Gastroesophageal sphincter (tissue), 4 donors: ENCODE data around the gene PDK1. TPM values are rescaled to one million over a fixed set of nuclear protein-coding genes. Genes with fewer than 3 reads are reported as not detected.

Source experiments
- ATAC-seq: fragments of 150-250 bp; one replicate; pipeline ENCODE4 v1.9.1; 2016; ENCODE audit warnings: mild to moderate bottlenecking, moderate library complexity
- H3K27ac ChIP-seq, 4 donors: fragments of 200-600 bp; sonication (generic) in 3 of 4; 1 replicate in 3 of 4; 2 replicates in 1 of 4; pipeline ENCODE4 v1.5.1; 2016 to 2019
- H3K27me3 ChIP-seq: fragments of 200-600 bp; sonication (generic); one replicate; pipeline ENCODE4 v1.5.1; 2019
- H3K36me3 ChIP-seq, 2 donors: fragments of 200-600 bp; sonication (generic); one replicate each; pipeline ENCODE4 v1.5.1; 2019; ENCODE audit warnings: control low read depth in 1 of 2
- H3K4me1 ChIP-seq, 3 donors: fragments of 200-600 bp; sonication (generic); 1 replicate in 2 of 3; 2 replicates in 1 of 3; pipeline ENCODE4 v1.5.1; 2016 to 2019; ENCODE audit warnings: control low read depth in 2 of 3
- H3K4me3 ChIP-seq, 2 donors: fragments of 200-600 bp; sonication (generic); one replicate each; pipeline ENCODE4 v1.5.1; 2019; ENCODE audit warnings: mild to moderate bottlenecking in 1 of 2, moderate library complexity in 1 of 2
- H3K9me3 ChIP-seq, 3 donors: fragments of 200-600 bp; sonication (generic); one replicate each; pipeline ENCODE4 v1.5.1; 2017 to 2019; ENCODE audit warnings: control low read depth in 2 of 3
- EP300 ChIP-seq: sonication (generic); formaldehyde crosslinking; IDR thresholded peaks from one replicate; pipeline ENCODE4 v1.6.1; 2017; ENCODE audit warnings: antibody characterized with exemption, mild to moderate bottlenecking
- POLR2A ChIP-seq, 2 donors: fragments of 450-650 bp; IDR thresholded peaks; one replicate each; pipeline ENCODE4 v1.6.1; 2017; ENCODE audit warnings: antibody characterized with exemption in 2 of 2, mild to moderate bottlenecking in 2 of 2, moderate library complexity in 1 of 2
- POLR2AphosphoS5 ChIP-seq: sonication (generic); formaldehyde crosslinking; IDR thresholded peaks from one replicate; pipeline ENCODE4 v1.6.1; 2017; ENCODE audit warnings: antibody characterized with exemption
- WGBS, 2 donors: methylation state at CpG; one replicate each; pipeline ENCODE4 v1.1.5; 2018; ENCODE audit warnings: low coverage in 1 of 2; 5-methylcytosine and 5-hydroxymethylcytosine counted together
- total RNA-seq, 4 donors: library from RNA; depleted of rRNA; stranded (reverse); fragments of >200 nt; gene quantifications; one replicate each; pipeline ENCODE4 v1.1.0, GENCODE V29; 2016
- TF ChIP-seq, protein P1 (sequence below), 4 experiments: fragments of 200-600 bp in 2 of 4; fragments of 450-650 bp in 2 of 4; sonication (generic) in 1 of 4; IDR thresholded peaks; one replicate each; pipeline ENCODE4 v1.5.1; 2017 to 2019; ENCODE audit warnings: antibody characterized with exemption in 4 of 4, mild to moderate bottlenecking in 2 of 4, moderate library complexity in 2 of 4

PDK1 gene
- total RNA-seq, 4 donors from 2014 or later: 9.4 to 19.3 (median 12.1) TPM

- H3K27ac ChIP-seq: no peak overlapping the region
- ATAC-seq: no peak
- WGBS, 2 donors: 88 to 100% methylated on average over 2 to 5 of the region's 5 CpGs
These were observed 42.9 kb upstream of the PDK1 start for GRCh38 chr2:172512810-172513523.

GRCh38 chr2:172513524-172513900, 42.4 kb upstream of the PDK1 start:
- 95 to 100% methylated on average over 1 to 2 of the region's 6 CpGs for WGBS, 2 donors
- Histone ChIP-seq H3K4me1 (no peaks in the 10 kb centered on the region), H3K4me3 (no peak overlapping the region), H3K27me3 (no peaks in the 10 kb centered on the region), H3K9me3 (peaks cover 0 to 33% (median 0%) of the 10 kb centered on the region in 3 donors), H3K27ac (no peak overlapping the region), H3K36me3 (peaks cover 0 to 4% of the 10 kb centered on the region in 2 donors)
- no peak for ATAC-seq
- TF ChIP-seq EP300 (no peak), POLR2A (IDR thresholded peaks at IDR 0.05) (no peak), POLR2AphosphoS5 (no peak)
- TF ChIP-seq, protein P1, sequence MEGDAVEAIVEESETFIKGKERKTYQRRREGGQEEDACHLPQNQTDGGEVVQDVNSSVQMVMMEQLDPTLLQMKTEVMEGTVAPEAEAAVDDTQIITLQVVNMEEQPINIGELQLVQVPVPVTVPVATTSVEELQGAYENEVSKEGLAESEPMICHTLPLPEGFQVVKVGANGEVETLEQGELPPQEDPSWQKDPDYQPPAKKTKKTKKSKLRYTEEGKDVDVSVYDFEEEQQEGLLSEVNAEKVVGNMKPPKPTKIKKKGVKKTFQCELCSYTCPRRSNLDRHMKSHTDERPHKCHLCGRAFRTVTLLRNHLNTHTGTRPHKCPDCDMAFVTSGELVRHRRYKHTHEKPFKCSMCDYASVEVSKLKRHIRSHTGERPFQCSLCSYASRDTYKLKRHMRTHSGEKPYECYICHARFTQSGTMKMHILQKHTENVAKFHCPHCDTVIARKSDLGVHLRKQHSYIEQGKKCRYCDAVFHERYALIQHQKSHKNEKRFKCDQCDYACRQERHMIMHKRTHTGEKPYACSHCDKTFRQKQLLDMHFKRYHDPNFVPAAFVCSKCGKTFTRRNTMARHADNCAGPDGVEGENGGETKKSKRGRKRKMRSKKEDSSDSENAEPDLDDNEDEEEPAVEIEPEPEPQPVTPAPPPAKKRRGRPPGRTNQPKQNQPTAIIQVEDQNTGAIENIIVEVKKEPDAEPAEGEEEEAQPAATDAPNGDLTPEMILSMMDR (IDR thresholded peaks at IDR 0.05): no peak

More at GRCh38 chr2:172512810-172513523, 42.9 kb upstream of the PDK1 start:
- Histone ChIP-seq H3K9me3 (peaks cover 0 to 33% (median 0%) of the 10 kb centered on the region in 3 donors), H3K4me1 (no peaks in the 10 kb centered on the region), H3K36me3 (peaks cover 0 to 4% of the 10 kb centered on the region in 2 donors), H3K27me3 (no peaks in the 10 kb centered on the region), H3K4me3 (no peak overlapping the region)
- TF ChIP-seq POLR2AphosphoS5 (no peak), POLR2A (IDR thresholded peaks at IDR 0.05) (no peak), EP300 (no peak)
- TF ChIP-seq, protein P1 (IDR thresholded peaks at IDR 0.05): no peak

GRCh38 chr2:172513935-172514586, 41.8 kb upstream of the PDK1 start:
- no peak for ATAC-seq
- no peak overlapping the region for H3K27ac ChIP-seq
- no peak overlapping the region for H3K4me3 ChIP-seq
- H3K27me3 ChIP-seq: no peaks in the 10 kb centered on the region
- H3K4me1 ChIP-seq: no peaks in the 10 kb centered on the region
- H3K36me3 ChIP-seq: peaks cover 0 to 4% of the 10 kb centered on the region in 2 donors
- WGBS, 2 donors: 83 to 84% methylated on average over 14 to 15 of the region's 15 CpGs
- peaks cover 0 to 33% (median 0%) of the 10 kb centered on the region in 3 donors for H3K9me3 ChIP-seq
- TF ChIP-seq POLR2A (IDR thresholded peaks at IDR 0.05): no peak
- no peak for TF ChIP-seq EP300
- TF ChIP-seq, protein P1 (IDR thresholded peaks at IDR 0.05): no peak
- no peak for TF ChIP-seq POLR2AphosphoS5

GRCh38 chr2:172516299-172516698, 39.6 kb upstream of the PDK1 start:
- ATAC-seq: no peak
- 17 to 44% methylated on average over 1 of the region's 1 CpG for WGBS, 2 donors
- no peak for TF ChIP-seq EP300
- TF ChIP-seq POLR2A (IDR thresholded peaks at IDR 0.05): no peak
- TF ChIP-seq, protein P1 (IDR thresholded peaks at IDR 0.05): no peak
- TF ChIP-seq POLR2AphosphoS5: no peak
- H3K27ac ChIP-seq: no peak overlapping the region
- peaks cover 0 to 4% of the 10 kb centered on the region in 2 donors for H3K36me3 ChIP-seq
- no peaks in the 10 kb centered on the region for H3K27me3 ChIP-seq
- H3K9me3 ChIP-seq: peaks cover 0 to 23% (median 0%) of the 10 kb centered on the region in 3 donors
- H3K4me3 ChIP-seq: no peak overlapping the region
- H3K4me1 ChIP-seq: no peaks in the 10 kb centered on the region

GRCh38 chr2:172518995-172519394, 36.9 kb upstream of the PDK1 start:
- no peak for TF ChIP-seq POLR2AphosphoS5
- TF ChIP-seq, protein P1 (IDR thresholded peaks at IDR 0.05): no peak
- TF ChIP-seq POLR2A (IDR thresholded peaks at IDR 0.05): no peak
- no peak for TF ChIP-seq EP300
- ATAC-seq: no peak
- Histone ChIP-seq H3K27me3 (no peaks in the 10 kb centered on the region), H3K4me1 (no peaks in the 10 kb centered on the region), H3K27ac (no peak overlapping the region), H3K4me3 (no peak overlapping the region), H3K36me3 (no peaks in the 10 kb centered on the region), H3K9me3 (no peaks in the 10 kb centered on the region)
